Smooth muscle cell (in vitro differentiated cells): ENCODE measurements around the gene KANSL2. TPM values are rescaled to one million over a fixed set of nuclear protein-coding genes. Genes with fewer than 3 reads are reported as not detected.

ENCODE experiments used
- DNase-seq: peaks from one replicate; lab custom pipeline; 2025; ENCODE audit not compliant: unreplicated experiment; lab: John Stamatoyannopoulos, UW
- H2AFZ ChIP-seq: fragments of 200-600 bp; sonication (generic); 2 replicates; pipeline ENCODE4 v1.6.0; 2016; ENCODE audit warnings: antibody characterized with exemption, low read depth, mild to moderate bottlenecking
- H3F3A ChIP-seq: fragments of 200-600 bp; sonication (generic); 2 replicates; pipeline ENCODE4 v1.6.0; 2017; ENCODE audit warnings: antibody characterized with exemption, low read depth
- H3K27ac ChIP-seq: fragments of 200-600 bp; sonication (generic); 2 replicates; pipeline ENCODE4 v1.5.1; 2016; ENCODE audit warnings: low read depth, mild to moderate bottlenecking
- H3K27me3 ChIP-seq: fragments of 200-600 bp; sonication (generic); 2 replicates; pipeline ENCODE4 v1.6.1; 2016; ENCODE audit warnings: low read depth, mild to moderate bottlenecking
- H3K36me3 ChIP-seq: fragments of 200-600 bp; sonication (generic); 2 replicates; pipeline ENCODE4 v1.5.1; 2016; ENCODE audit warnings: low read depth
- H3K4me1 ChIP-seq: fragments of 200-600 bp; sonication (generic); 2 replicates; pipeline ENCODE4 v1.5.1; 2016; ENCODE audit warnings: low read depth
- H3K4me2 ChIP-seq: fragments of 200-600 bp; sonication (generic); 2 replicates; pipeline ENCODE4 v1.6.0; 2016; ENCODE audit warnings: mild to moderate bottlenecking
- H3K4me3 ChIP-seq: fragments of 200-600 bp; sonication (generic); 2 replicates; pipeline ENCODE4 v1.5.1; 2016; ENCODE audit warnings: mild to moderate bottlenecking
- H3K79me2 ChIP-seq: fragments of 200-600 bp; sonication (generic); 2 replicates; pipeline ENCODE4 v1.6.0; 2016; ENCODE audit warnings: low read depth, mild to moderate bottlenecking
- H3K9ac ChIP-seq: fragments of 200-600 bp; sonication (generic); 2 replicates; pipeline ENCODE4 v1.6.0; 2016; ENCODE audit warnings: low read depth
- H3K9me3 ChIP-seq: fragments of 200-600 bp; sonication (generic); replicated peaks from 2 replicates; pipeline ENCODE4 v1.5.1; 2016; ENCODE audit warnings: low read depth
- H4K20me1 ChIP-seq: fragments of 200-600 bp; sonication (generic); 2 replicates; pipeline ENCODE4 v1.6.0; 2016; ENCODE audit warnings: low read depth
- WGBS: methylation state at CpG from one replicate; pipeline ENCODE4 v1.1.7; 2016; ENCODE audit warnings: low lambda C conversion rate; 5-methylcytosine and 5-hydroxymethylcytosine counted together
- polyA plus RNA-seq: library from polyadenylated mRNA; unstranded; fragments of >200 nt; fragmentation: Nextera tagmentation; extraction: Ambion mirVana; gene quantifications from 2 replicates; pipeline ENCODE4 v1.2.1, GENCODE V29; 2016
- total RNA-seq: library from RNA; depleted of rRNA; stranded (reverse); fragments of >200 nt; gene quantifications from 2 replicates; pipeline ENCODE4 v1.2.3, GENCODE V29; 2014
- TF ChIP-seq, protein P1 (sequence below): fragments of 200-600 bp; sonication (generic); IDR thresholded peaks from 2 replicates; pipeline ENCODE4 v1.5.1; 2017; ENCODE audit warnings: borderline replicate concordance, mild to moderate bottlenecking, antibody characterized with exemption; ENCODE audit not compliant: insufficient read depth, poor library complexity, severe bottlenecking

The KANSL2 gene
- total and polyA plus RNA-seq, 2 experiments from 2014 or later: 29.7 to 40.7 TPM

DNA sequence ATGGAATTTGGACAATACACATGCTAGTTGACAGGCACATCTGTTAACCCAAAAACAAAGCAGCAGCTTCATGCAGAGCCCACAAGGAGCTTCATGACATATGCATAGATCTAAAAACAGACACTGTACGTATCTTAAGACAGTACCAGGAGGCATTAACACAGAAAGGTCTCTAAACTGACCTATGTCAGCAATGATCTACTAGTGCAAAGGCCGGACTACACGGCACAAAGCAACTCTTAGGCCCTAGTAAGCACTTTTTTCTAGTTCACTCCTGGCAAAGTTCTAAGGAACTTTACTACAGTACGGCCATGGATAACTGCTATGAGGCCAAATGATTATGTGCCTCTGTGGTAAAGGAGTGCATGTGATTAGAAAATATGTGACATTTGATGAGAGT lies 8.4 kb upstream of the KANSL2 start:
- Histone ChIP-seq H2AFZ (no peak overlapping the region), H3F3A (peaks cover 11% of the 10 kb centered on the region), H3K4me2 (no peak overlapping the region), H4K20me1 (peaks cover 32% of the 10 kb centered on the region), H3K36me3 (peaks cover 28% of the 10 kb centered on the region), H3K27ac (no peak overlapping the region), H3K4me1 (no peaks in the 10 kb centered on the region), H3K9ac (no peak overlapping the region), H3K4me3 (no peak overlapping the region), H3K9me3 (no peaks in the 10 kb centered on the region), H3K27me3 (no peaks in the 10 kb centered on the region), H3K79me2 (peaks cover 11% of the 10 kb centered on the region)
- TF ChIP-seq, protein P1, sequence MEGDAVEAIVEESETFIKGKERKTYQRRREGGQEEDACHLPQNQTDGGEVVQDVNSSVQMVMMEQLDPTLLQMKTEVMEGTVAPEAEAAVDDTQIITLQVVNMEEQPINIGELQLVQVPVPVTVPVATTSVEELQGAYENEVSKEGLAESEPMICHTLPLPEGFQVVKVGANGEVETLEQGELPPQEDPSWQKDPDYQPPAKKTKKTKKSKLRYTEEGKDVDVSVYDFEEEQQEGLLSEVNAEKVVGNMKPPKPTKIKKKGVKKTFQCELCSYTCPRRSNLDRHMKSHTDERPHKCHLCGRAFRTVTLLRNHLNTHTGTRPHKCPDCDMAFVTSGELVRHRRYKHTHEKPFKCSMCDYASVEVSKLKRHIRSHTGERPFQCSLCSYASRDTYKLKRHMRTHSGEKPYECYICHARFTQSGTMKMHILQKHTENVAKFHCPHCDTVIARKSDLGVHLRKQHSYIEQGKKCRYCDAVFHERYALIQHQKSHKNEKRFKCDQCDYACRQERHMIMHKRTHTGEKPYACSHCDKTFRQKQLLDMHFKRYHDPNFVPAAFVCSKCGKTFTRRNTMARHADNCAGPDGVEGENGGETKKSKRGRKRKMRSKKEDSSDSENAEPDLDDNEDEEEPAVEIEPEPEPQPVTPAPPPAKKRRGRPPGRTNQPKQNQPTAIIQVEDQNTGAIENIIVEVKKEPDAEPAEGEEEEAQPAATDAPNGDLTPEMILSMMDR: no peak
- 70% methylated on average over 4 of the region's 4 CpGs for WGBS
- no peak for DNase-seq

DNA sequence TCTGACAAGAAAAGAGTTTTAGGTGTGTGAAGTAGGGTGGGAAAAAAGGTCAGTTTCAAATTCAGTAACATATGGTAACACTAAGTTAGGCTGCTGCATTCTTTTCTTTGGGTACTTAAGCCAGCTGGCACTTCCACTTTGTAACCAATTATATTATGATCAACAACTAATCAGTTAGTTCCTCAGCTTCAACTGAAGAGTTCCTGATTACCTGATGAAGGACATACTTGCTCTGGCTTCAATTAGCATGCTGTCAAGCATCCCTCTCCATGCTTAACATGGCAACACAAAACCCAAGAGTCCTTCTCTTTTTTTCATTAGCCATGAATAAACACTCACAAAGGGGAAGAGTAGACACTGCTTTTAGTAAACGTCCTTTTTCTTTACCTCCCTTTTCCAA lies 6.8 kb upstream of the KANSL2 start:
- H3K36me3 ChIP-seq: peaks cover 13% of the 10 kb centered on the region

GRCh38 chr12:48687592-48687991 lies 5.6 kb upstream of the KANSL2 start:
- Histone ChIP-seq H3K36me3 (peaks cover 2% of the 10 kb centered on the region), H3K27me3 (no peaks in the 10 kb centered on the region), H3K4me1 (no peaks in the 10 kb centered on the region), H3K9ac (no peak overlapping the region), H3K4me3 (no peak overlapping the region), H3K4me2 (no peak overlapping the region), H4K20me1 (peaks cover 21% of the 10 kb centered on the region), H3F3A (peaks cover 11% of the 10 kb centered on the region), H3K9me3 (no peaks in the 10 kb centered on the region), H2AFZ (no peak overlapping the region), H3K79me2 (peaks cover 5% of the 10 kb centered on the region), H3K27ac (no peak overlapping the region)
- 89% methylated on average over 4 of the region's 4 CpGs for WGBS
- DNase-seq: no peak
- TF ChIP-seq, protein P1: no peak

More for the DNA sequence above, 6.8 kb upstream of the KANSL2 start:
- peaks cover 11% of the 10 kb centered on the region for H3F3A ChIP-seq
- H3K9ac ChIP-seq: no peak overlapping the region
- TF ChIP-seq, protein P1: no peak
- 88% methylated on average over 1 of the region's 1 CpG for WGBS
- no peak overlapping the region for H3K4me2 ChIP-seq
- no peak overlapping the region for H2AFZ ChIP-seq
- peaks cover 26% of the 10 kb centered on the region for H4K20me1 ChIP-seq
- no peaks in the 10 kb centered on the region for H3K9me3 ChIP-seq
- no peak overlapping the region for H3K27ac ChIP-seq
- no peaks in the 10 kb centered on the region for H3K27me3 ChIP-seq
- no peaks in the 10 kb centered on the region for H3K4me1 ChIP-seq
- DNase-seq: no peak
- H3K4me3 ChIP-seq: no peak overlapping the region
- H3K79me2 ChIP-seq: peaks cover 11% of the 10 kb centered on the region

- H3K79me2 ChIP-seq: peaks cover 2% of the 10 kb centered on the region
- no peak for DNase-seq
- H3K4me3 ChIP-seq: no peak overlapping the region
- peaks cover 7% of the 10 kb centered on the region for H3F3A ChIP-seq
- H3K9me3 ChIP-seq: no peaks in the 10 kb centered on the region
- TF ChIP-seq, protein P1: no peak
- no peaks in the 10 kb centered on the region for H3K36me3 ChIP-seq
- no peak overlapping the region for H2AFZ ChIP-seq
- no peaks in the 10 kb centered on the region for H3K27me3 ChIP-seq
- H3K9ac ChIP-seq: no peak overlapping the region
- peaks cover 16% of the 10 kb centered on the region for H4K20me1 ChIP-seq
- no peaks in the 10 kb centered on the region for H3K4me1 ChIP-seq
- 96% methylated on average over 6 of the region's 6 CpGs for WGBS
- H3K4me2 ChIP-seq: no peak overlapping the region
- H3K27ac ChIP-seq: no peak overlapping the region
Measured at GRCh38 chr12:48686615-48687334, 4.7 kb upstream of the KANSL2 start.
